HepG2 (cell line): ENCODE data around the gene NHSL1. TPM values are rescaled to one million over a fixed set of nuclear protein-coding genes. Genes with fewer than 3 reads are reported as not detected.

Experiments used
- ATAC-seq: fragments of 200-7000 bp; cut with Tn5 transposase; 3 replicates; pipeline ENCODE4 v1.9.1; 2020; ENCODE audit warnings: mild to moderate bottlenecking, moderate library complexity
- BruUV-seq: library from RNA; stranded (reverse); fragments of 400-500 nt; replicated peaks from 2 replicates; lab custom pipeline; 2021; lab: Mats Ljungman, UMichigan
- CTCF ChIA-PET: fragments of 300-600 bp; formaldehyde crosslinking; extraction: SDS; loops from one replicate; lab custom pipeline; 2021; ENCODE audit warnings: low total read pairs, inconsistent platforms, low intra/inter-chr PET ratio; lab: Yijun Ruan, JAX
- POLR2A ChIA-PET: fragments of 350-600 bp; sonication (Branson Sonifier 250); formaldehyde crosslinking; loops from one replicate; lab custom pipeline; 2020; ENCODE audit warnings: antibody characterized with exemption, inconsistent platforms; lab: Yijun Ruan, JAX
- DNase-seq: peaks from one replicate; pipeline ENCODE4 v3.0.0-alpha.2; 2015; ENCODE audit warnings: low spot score
- FAIRE-seq: peaks from 3 replicates; lab custom pipeline; 2011; peaks lifted over from hg19 to GRCh38; lab: Jason Lieb, UNC
- H2AFZ ChIP-seq: one replicate; pipeline ENCODE4 v1.6.1; 2011; ENCODE audit warnings: low read length, inconsistent platforms
- H3K27ac ChIP-seq: fragments of 300-600 bp; 3 replicates; pipeline ENCODE4 v1.8.0; 2011; ENCODE audit warnings: mixed run types, mild to moderate bottlenecking, mixed read lengths, low read length, inconsistent platforms; ENCODE audit not compliant: insufficient read depth; ENCODE audit errors: extremely low read length
- H3K27me3 ChIP-seq, 2 experiments: fragments of 200-600 bp in 1 of 2; 2 replicates in 1 of 2; 3 replicates in 1 of 2; pipeline versions ENCODE4 v1.6.0 to v1.8.0; 2011; ENCODE audit warnings: low read length in 2 of 2, mild to moderate bottlenecking in 2 of 2, moderate library complexity in 2 of 2, inconsistent platforms in 1 of 2; ENCODE audit not compliant: insufficient read depth in 2 of 2, control insufficient read depth in 1 of 2
- H3K36me3 ChIP-seq, 2 experiments: fragments of 200-600 bp in 1 of 2; replicated peaks in 1 of 2; 2 replicates in 1 of 2; 3 replicates in 1 of 2; pipeline versions ENCODE4 v1.5.1 to v1.8.0; 2011; ENCODE audit warnings: low read length in 2 of 2, inconsistent platforms in 1 of 2; ENCODE audit not compliant: insufficient read depth in 2 of 2, control insufficient read depth in 1 of 2
- H3K4me1 ChIP-seq: 2 replicates; pipeline ENCODE4 v1.5.1; 2012; ENCODE audit warnings: low read length, inconsistent platforms; ENCODE audit not compliant: insufficient read depth
- H3K4me2 ChIP-seq: 2 replicates; pipeline ENCODE4 v1.6.0; 2011; ENCODE audit warnings: low read depth, low read length, inconsistent platforms
- H3K4me3 ChIP-seq, 3 experiments: fragments of 200-600 bp in 1 of 3; sonication (generic), shearing (Covaris generic) in 1 of 3; replicated peaks in 1 of 3; 2 replicates each; pipeline ENCODE4 v1.5.1; 2011 to 2016; ENCODE audit warnings: low read length in 3 of 3, inconsistent platforms in 2 of 3, low read depth in 2 of 3, mild to moderate bottlenecking in 2 of 3, control low read depth in 1 of 3, mixed read lengths in 1 of 3; ENCODE audit not compliant: insufficient read depth in 1 of 3
- H3K79me2 ChIP-seq: one replicate; pipeline ENCODE4 v1.6.1; 2011; ENCODE audit warnings: low read length, inconsistent platforms; ENCODE audit not compliant: insufficient read depth
- H3K9ac ChIP-seq: 2 replicates; pipeline ENCODE4 v1.6.0; 2011; ENCODE audit warnings: mild to moderate bottlenecking, low read depth, low read length, inconsistent platforms; ENCODE audit not compliant: insufficient read depth
- H3K9me3 ChIP-seq: 2 replicates; pipeline ENCODE4 v1.5.1; 2012; ENCODE audit warnings: mild to moderate bottlenecking, low read length
- H4K20me1 ChIP-seq: 2 replicates; pipeline ENCODE4 v1.6.0; 2011; ENCODE audit warnings: inconsistent platforms, mild to moderate bottlenecking, low read length, moderate library complexity; ENCODE audit not compliant: insufficient read depth
- CEBPB ChIP-seq: IDR thresholded peaks from 2 replicates; pipeline ENCODE4 v1.6.1; 2011; ENCODE audit warnings: low read depth, low read length, improper control_type of control experiment, borderline replicate concordance
- GTF2F1 ChIP-seq: fragments of 150-350 bp; IDR thresholded peaks from 2 replicates; pipeline ENCODE4 v1.6.1; 2014; ENCODE audit warnings: low read length
- RBFOX2 ChIP-seq: fragments of 200-400 bp; formaldehyde crosslinking; IDR thresholded peaks from 2 replicates; pipeline ENCODE4 v1.6.1; 2017; ENCODE audit warnings: low read depth, mild to moderate bottlenecking, low read length
- SRSF1 ChIP-seq: fragments of 200-400 bp; formaldehyde crosslinking; optimal IDR thresholded peaks from 2 replicates; pipeline ENCODE3; 2017; ENCODE audit warnings: mild to moderate bottlenecking, low read depth, low read length, moderate library complexity
- SRSF9 ChIP-seq: fragments of 200-400 bp; formaldehyde crosslinking; IDR thresholded peaks from 2 replicates; pipeline ENCODE4 v1.6.1; 2018; ENCODE audit warnings: borderline replicate concordance, mild to moderate bottlenecking, low read depth, low read length; ENCODE audit not compliant: insufficient read depth, poor library complexity, severe bottlenecking
- THYN1 ChIP-seq: sonication (generic); formaldehyde crosslinking; IDR thresholded peaks from 2 replicates; pipeline ENCODE4 v1.8.1; 2023; ENCODE audit warnings: low read depth, mild to moderate bottlenecking, moderate library complexity, missing genetic modification reagents, borderline replicate concordance
- ZC3H13 ChIP-seq: sonication (generic); formaldehyde crosslinking; IDR thresholded peaks from 2 replicates; pipeline ENCODE4 v1.8.1; 2023; ENCODE audit warnings: mild to moderate bottlenecking, missing genetic modification reagents, moderate library complexity
- ZKSCAN8 ChIP-seq: IDR thresholded peaks from 2 replicates; pipeline ENCODE4 v1.6.1; 2016; ENCODE audit warnings: borderline replicate concordance, missing genetic modification reagents, missing compliant biosample characterization
- ZMYM4 ChIP-seq: sonication (generic); formaldehyde crosslinking; IDR thresholded peaks from 2 replicates; pipeline ENCODE4 v1.8.1; 2023; ENCODE audit warnings: mild to moderate bottlenecking, missing genetic modification reagents
- ZNF430 ChIP-seq: sonication (generic); formaldehyde crosslinking; IDR thresholded peaks from 2 replicates; pipeline ENCODE4 v1.9.0; 2021; ENCODE audit warnings: mild to moderate bottlenecking, missing genetic modification reagents
- ZNF563 ChIP-seq: sonication (generic); formaldehyde crosslinking; IDR thresholded peaks from 2 replicates; pipeline ENCODE4 v1.8.0; 2022; ENCODE audit warnings: mild to moderate bottlenecking, moderate library complexity, missing genetic modification reagents
- ZNF703 ChIP-seq: sonication (generic); formaldehyde crosslinking; IDR thresholded peaks from 2 replicates; pipeline ENCODE4 v1.5.1; 2020; ENCODE audit warnings: missing genetic modification reagents, mild to moderate bottlenecking, moderate library complexity, borderline replicate concordance
- ZNF761 ChIP-seq: sonication (generic); formaldehyde crosslinking; conservative IDR thresholded peaks from 2 replicates; pipeline ENCODE4 v1.4.0; 2020; ENCODE audit warnings: mild to moderate bottlenecking, missing genetic modification reagents
- ZNF883 ChIP-seq: sonication (generic); formaldehyde crosslinking; IDR thresholded peaks from 2 replicates; pipeline ENCODE4 v1.5.1; 2020; ENCODE audit warnings: mild to moderate bottlenecking, missing genetic modification reagents; ENCODE audit errors: not compliant biosample characterization
- WGBS: methylation state at CpG from one replicate; pipeline ENCODE4 v1.1.6; 2017; ENCODE audit warnings: low lambda C conversion rate; 5-methylcytosine and 5-hydroxymethylcytosine counted together
- in situ Hi-C: cut with HindIII; loops from 2 replicates; pipeline ENCODE4 v1.10.0; 2017; ENCODE audit warnings: low pct_unique_long_range_greater_than_20kb; ENCODE audit not compliant: extremely low pct_ligation_motif_present
- intact Hi-C: fragments of 100-400 bp; cut with micrococcal nuclease; formaldehyde crosslinking; loops from one replicate; pipeline ENCODE4 v1.10.0; 2022; ENCODE audit not compliant: unreplicated experiment
- polyA plus RNA-seq, 8 experiments: library from polyadenylated mRNA; depleted of rRNA in 3 of 8; stranded (reverse) in 7 of 8; unstranded in 1 of 8; fragments of >200 nt; fragmentation: Illumina TruSeq in 4 of 8; extraction: Trizol in 4 of 8; gene quantifications; 2 replicates each; pipeline versions ENCODE4 v1.2.1 to v1.2.3, GENCODE V29; 2011 to 2016; ENCODE audit warnings: low read depth in 4 of 8, missing spikeins in 1 of 8, mixed read lengths in 1 of 8; ENCODE audit not compliant: insufficient read depth in 1 of 8
- total RNA-seq, 5 experiments: library from RNA; depleted of rRNA; stranded (reverse); fragments of >200 nt; fragmentation: Illumina TruSeq; extraction: Trizol; gene quantifications; 2 replicates each; pipeline ENCODE4 v1.2.3, GENCODE V29; 2016; ENCODE audit warnings: low read depth in 1 of 5
- TF ChIP-seq, protein P1 (sequence below): sonication (generic); formaldehyde crosslinking; IDR thresholded peaks from 2 replicates; pipeline ENCODE4 v1.4.0; 2020; ENCODE audit warnings: missing genetic modification reagents

Gene NHSL1
- total and polyA plus RNA-seq, 2 of the 13 experiments (the other 11 are each of a cell fraction or from before 2014, with no cell fraction given) = 24.9 to 53.6 TPM

DNA sequence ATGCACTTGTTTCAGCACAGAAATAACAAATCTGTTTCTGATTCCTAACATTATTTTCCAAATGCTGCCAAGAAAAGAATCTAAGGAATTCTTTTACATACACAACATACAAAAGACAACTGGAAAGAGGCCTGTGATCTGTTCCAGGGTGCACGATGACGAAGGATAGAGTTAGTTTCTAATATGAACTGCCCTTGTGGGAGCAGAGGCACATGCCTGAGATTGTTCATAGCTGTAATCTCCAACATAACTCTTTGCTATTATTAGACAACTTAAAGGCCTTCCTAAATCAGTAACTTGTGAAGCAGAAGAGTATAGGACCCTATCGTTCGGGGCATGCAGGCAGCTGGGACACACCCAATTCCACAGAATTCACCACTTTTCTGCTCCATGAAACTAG is 41.2 kb upstream of the NHSL1 start:
- CTCF ChIA-PET = no interaction called here
- peaks cover 100% of the 10 kb centered on the region for H3K4me1 ChIP-seq
- ATAC-seq = no peak

DNA sequence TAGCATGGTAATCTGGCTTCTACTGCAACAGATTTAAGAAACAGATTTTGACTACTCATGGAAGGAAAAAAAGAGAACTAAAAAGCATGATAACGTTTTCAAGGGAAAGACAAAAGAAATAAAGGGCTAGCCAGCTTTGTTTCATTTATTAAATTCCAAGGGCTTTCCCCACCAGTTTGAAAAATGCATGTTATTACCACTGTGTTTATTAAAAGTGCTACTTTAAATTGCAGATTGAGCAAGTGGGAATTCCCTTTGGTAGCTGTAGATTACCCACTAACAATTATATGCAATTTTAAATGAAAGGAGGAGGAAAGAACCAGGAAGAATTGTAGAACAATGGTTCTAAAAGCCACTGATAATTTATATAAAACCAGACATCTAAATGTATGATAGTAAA is 40.6 kb upstream of the NHSL1 start:
- no peaks in the 10 kb centered on the region for H3K9me3 ChIP-seq
- TF ChIP-seq SRSF1 = no peak
- no peak for TF ChIP-seq THYN1 (CRISPR knock-in tag)
- peak; percentile 36; the same call in 1 of the 2 replicates for TF ChIP-seq CEBPB
- TF ChIP-seq, protein P1, sequence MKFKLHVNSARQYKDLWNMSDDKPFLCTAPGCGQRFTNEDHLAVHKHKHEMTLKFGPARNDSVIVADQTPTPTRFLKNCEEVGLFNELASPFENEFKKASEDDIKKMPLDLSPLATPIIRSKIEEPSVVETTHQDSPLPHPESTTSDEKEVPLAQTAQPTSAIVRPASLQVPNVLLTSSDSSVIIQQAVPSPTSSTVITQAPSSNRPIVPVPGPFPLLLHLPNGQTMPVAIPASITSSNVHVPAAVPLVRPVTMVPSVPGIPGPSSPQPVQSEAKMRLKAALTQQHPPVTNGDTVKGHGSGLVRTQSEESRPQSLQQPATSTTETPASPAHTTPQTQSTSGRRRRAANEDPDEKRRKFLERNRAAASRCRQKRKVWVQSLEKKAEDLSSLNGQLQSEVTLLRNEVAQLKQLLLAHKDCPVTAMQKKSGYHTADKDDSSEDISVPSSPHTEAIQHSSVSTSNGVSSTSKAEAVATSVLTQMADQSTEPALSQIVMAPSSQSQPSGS (CRISPR knock-in tag) = 0 out of 2 replicates have a peak, but pooled peaks have one; percentile 26
- TF ChIP-seq SRSF9 = no peak
- TF ChIP-seq, all 625 proteins: peak for 2
- no peak overlapping the region for H2AFZ ChIP-seq
- no peak overlapping the region for H3K4me3 ChIP-seq
- FAIRE-seq (no peak), ATAC-seq (no peak), DNase-seq (no peak)
- no TSS peak for BruUV-seq
- no peaks in the 10 kb centered on the region for H4K20me1 ChIP-seq
- POLR2A ChIA-PET = interaction anchor here (1.1 to 8.3 kb wide), 4 partner anchors 10 to 31 kb away, joined by 3 to 121 read pairs (median 6); no protein-coding TSS in a partner anchor
- H3K79me2 ChIP-seq = peaks cover 93% of the 10 kb centered on the region
- H3K4me1 ChIP-seq = peaks cover 100% of the 10 kb centered on the region
- WGBS = 67% methylated on average over 1 of the region's 1 CpG
- H3K27me3 ChIP-seq = no peaks in the 10 kb centered on the region
- intact Hi-C loops (no loop called here), in situ Hi-C loops (no loop called here)
- peak overlapping the region; percentile 54; the same call in 1 of the 2 replicates for H3K9ac ChIP-seq
- H3K36me3 ChIP-seq = no peaks in the 10 kb centered on the region; a peak in 1 of 5 replicates
- CTCF ChIA-PET = no interaction called here
- H3K4me2 ChIP-seq = peak overlapping the region; percentile 50; the same call in 1 of the 2 replicates
- peak overlapping the region; percentile 90 for H3K27ac ChIP-seq

More for the DNA sequence above, 41.2 kb upstream of the NHSL1 start:
- H3K27ac ChIP-seq = peak overlapping the region; percentile 90
- H3K4me2 ChIP-seq = peak overlapping the region; percentile 5; the same call in 1 of the 2 replicates
- no peak overlapping the region for H3K4me3 ChIP-seq
- H3K79me2 ChIP-seq = peaks cover 93% of the 10 kb centered on the region
- TF ChIP-seq ZC3H13 (CRISPR knock-in tag) = no peak
- TF ChIP-seq ZNF761 (CRISPR knock-in tag) = no peak
- no peak for TF ChIP-seq ZNF883 (CRISPR knock-in tag)
- no peak for TF ChIP-seq ZNF703
- no peak for TF ChIP-seq GTF2F1
- no peak for TF ChIP-seq ZKSCAN8
- TF ChIP-seq ZNF430 (CRISPR knock-in tag) = no peak
- TF ChIP-seq ZMYM4 (CRISPR knock-in tag) = no peak
- no peak for TF ChIP-seq ZNF563 (CRISPR knock-in tag)
- no peak for TF ChIP-seq RBFOX2
- H4K20me1 ChIP-seq = no peaks in the 10 kb centered on the region
- no peaks in the 10 kb centered on the region for H3K9me3 ChIP-seq
- WGBS = 88% methylated on average over 4 of the region's 4 CpGs
- in situ Hi-C loops = no loop called here
- FAIRE-seq (no peak), DNase-seq (no peak)
- POLR2A ChIA-PET = interaction anchor here (1.1 to 8.3 kb wide), 6 partner anchors 9 to 36 kb away, joined by 3 to 121 read pairs (median 8); no protein-coding TSS in a partner anchor
- H3K9ac ChIP-seq = peak overlapping the region; percentile 54
- no TSS peak for BruUV-seq
- no peaks in the 10 kb centered on the region for H3K27me3 ChIP-seq
- H2AFZ ChIP-seq = no peak overlapping the region
- H3K36me3 ChIP-seq = no peaks in the 10 kb centered on the region
- intact Hi-C loops = no loop called here
